CD4-positive, CD25-positive, alpha-beta regulatory T cell (primary cell): ENCODE measurements around the gene PTPDC1. TPM values are rescaled to one million over a fixed set of nuclear protein-coding genes. Genes with fewer than 3 reads are reported as not detected.

ENCODE experiments used
- ATAC-seq, 2 donors: fragments of 150-1000 bp; cut with Tn5 transposase; one replicate each; pipeline ENCODE4 v1.10.0; 2021; ENCODE audit warnings: low read depth in 2 of 2, moderate number of reproducible peaks in 2 of 2, moderate library complexity in 1 of 2
- DNase-seq, 3 donors: peaks; one replicate each; pipeline versions ENCODE4 v3.0.0 to v3.0.0-alpha.2; 2012 to 2022; ENCODE audit warnings: mixed read lengths in 1 of 3
- H3K27ac ChIP-seq: one replicate; pipeline ENCODE4 v1.7.0; 2013; ENCODE audit warnings: mild to moderate bottlenecking, low read length; ENCODE audit not compliant: insufficient read depth, poor library complexity, severe bottlenecking
- H3K27me3 ChIP-seq: one replicate; pipeline ENCODE4 v1.7.0; 2013; ENCODE audit warnings: low read length; ENCODE audit not compliant: control insufficient read depth, insufficient read depth
- H3K36me3 ChIP-seq: one replicate; pipeline ENCODE4 v1.7.0; 2013; ENCODE audit warnings: mild to moderate bottlenecking, low read length, moderate library complexity; ENCODE audit not compliant: control insufficient read depth, insufficient read depth
- H3K4me1 ChIP-seq: 2 replicates; pipeline ENCODE4 v1.7.0; 2013; ENCODE audit warnings: mild to moderate bottlenecking, low read length; ENCODE audit not compliant: insufficient read depth, control insufficient read depth, poor library complexity, severe bottlenecking
- H3K4me3 ChIP-seq: one replicate; pipeline ENCODE4 v1.7.0; 2013; ENCODE audit warnings: low read depth, mild to moderate bottlenecking, low read length, moderate library complexity
- H3K9me3 ChIP-seq, 2 experiments: 1 replicate in 1 of 2; 2 replicates in 1 of 2; pipeline ENCODE4 v1.7.0; 2013; ENCODE audit warnings: low read length in 2 of 2, mild to moderate bottlenecking in 1 of 2, moderate library complexity in 1 of 2; ENCODE audit not compliant: control insufficient read depth in 2 of 2
- H3K27ac Mint-ChIP-seq, 3 donors: one replicate each; pipeline ENCODE4 v1.8.0; 2020 to 2022; ENCODE audit warnings: mild to moderate bottlenecking in 3 of 3, mixed read lengths in 3 of 3, moderate library complexity in 2 of 3
- H3K27me3 Mint-ChIP-seq: one replicate; pipeline ENCODE4 v1.8.0; 2022; ENCODE audit warnings: mild to moderate bottlenecking, mixed read lengths
- H3K36me3 Mint-ChIP-seq: one replicate; pipeline ENCODE4 v1.8.0; 2020; ENCODE audit warnings: mixed read lengths
- H3K4me1 Mint-ChIP-seq, 4 donors: one replicate each; pipeline ENCODE4 v1.8.0; 2020 to 2022; ENCODE audit warnings: mixed read lengths in 4 of 4, mild to moderate bottlenecking in 1 of 4
- H3K4me3 Mint-ChIP-seq, 4 donors: one replicate each; pipeline ENCODE4 v1.8.0; 2020 to 2022; ENCODE audit warnings: mild to moderate bottlenecking in 4 of 4, mixed read lengths in 4 of 4, moderate library complexity in 3 of 4
- H3K9me3 Mint-ChIP-seq, 7 donors: one replicate each; pipeline ENCODE4 v1.8.0; 2020 to 2022; ENCODE audit warnings: mixed read lengths in 7 of 7, mild to moderate bottlenecking in 3 of 7, moderate library complexity in 2 of 7
- polyA plus RNA-seq, 4 donors: library from polyadenylated mRNA; unstranded; fragments of 300-500 nt; fragmentation: Illumina TruSeq; gene quantifications; one replicate each; pipeline ENCODE4 v1.2.3, GENCODE V29; 2021
- total RNA-seq: library from RNA; stranded (reverse); gene quantifications from one replicate; pipeline ENCODE4 v1.2.3, GENCODE V29; 2022

Gene PTPDC1
- total and polyA plus RNA-seq, 5 donors from 2014 or later = 1.1 to 4.6 (median 1.9) TPM

DNA sequence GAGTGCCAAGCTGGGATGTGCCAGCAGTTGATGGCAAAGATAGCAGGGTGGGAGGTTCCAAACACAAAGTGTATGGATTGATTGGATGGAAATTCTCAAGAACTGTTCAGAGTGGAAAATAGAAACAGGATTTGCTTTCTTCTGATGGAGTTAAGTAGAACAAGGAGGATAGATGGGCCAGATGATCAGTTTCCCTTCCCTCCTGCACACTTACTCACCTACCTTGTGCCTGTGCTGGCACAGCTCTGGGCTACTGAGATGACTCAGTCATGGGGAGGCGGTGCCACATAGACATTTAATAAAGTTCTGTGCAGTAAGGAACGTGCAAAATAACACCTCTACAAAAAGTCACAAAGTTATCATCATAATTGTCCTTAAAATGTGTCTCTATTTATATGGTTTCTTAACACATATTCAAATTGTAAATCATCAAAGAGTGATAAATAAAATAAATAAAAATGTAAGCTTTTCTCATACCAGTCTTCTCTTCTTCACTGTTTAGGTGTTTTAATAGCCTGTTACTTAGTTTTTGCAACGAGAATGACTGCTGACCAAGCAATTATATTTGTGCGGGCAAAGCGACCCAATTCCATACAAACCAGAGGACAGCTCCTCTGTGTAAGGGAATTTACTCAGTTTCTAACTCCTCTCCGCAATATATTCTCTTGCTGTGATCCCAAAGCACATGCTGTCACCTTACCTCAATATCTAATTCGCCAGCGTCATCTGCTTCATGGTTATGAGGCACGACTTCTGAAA lies 12.7 kb downstream of the PTPDC1 start:
- ATAC-seq = no peak
- Mint-ChIP-seq H3K27me3 (no peaks in the 10 kb centered on the region), H3K4me3 (no peak overlapping the region), H3K27ac (peak overlapping the region in 1 of 3 donors; percentile 20), H3K9me3 (peaks cover 0 to 4% (median 0%) of the 10 kb centered on the region in 7 donors), H3K36me3 (peaks cover 21% of the 10 kb centered on the region), H3K4me1 (no peaks in the 10 kb centered on the region)
- H3K4me3 ChIP-seq = no peak overlapping the region
- H3K4me1 ChIP-seq = no peaks in the 10 kb centered on the region
- DNase-seq = peak in 1 of 3 donors; percentile 11
- no peaks in the 10 kb centered on the region for H3K9me3 ChIP-seq
- no peak overlapping the region for H3K27ac ChIP-seq
- no peaks in the 10 kb centered on the region for H3K27me3 ChIP-seq
- no peaks in the 10 kb centered on the region for H3K36me3 ChIP-seq

DNA sequence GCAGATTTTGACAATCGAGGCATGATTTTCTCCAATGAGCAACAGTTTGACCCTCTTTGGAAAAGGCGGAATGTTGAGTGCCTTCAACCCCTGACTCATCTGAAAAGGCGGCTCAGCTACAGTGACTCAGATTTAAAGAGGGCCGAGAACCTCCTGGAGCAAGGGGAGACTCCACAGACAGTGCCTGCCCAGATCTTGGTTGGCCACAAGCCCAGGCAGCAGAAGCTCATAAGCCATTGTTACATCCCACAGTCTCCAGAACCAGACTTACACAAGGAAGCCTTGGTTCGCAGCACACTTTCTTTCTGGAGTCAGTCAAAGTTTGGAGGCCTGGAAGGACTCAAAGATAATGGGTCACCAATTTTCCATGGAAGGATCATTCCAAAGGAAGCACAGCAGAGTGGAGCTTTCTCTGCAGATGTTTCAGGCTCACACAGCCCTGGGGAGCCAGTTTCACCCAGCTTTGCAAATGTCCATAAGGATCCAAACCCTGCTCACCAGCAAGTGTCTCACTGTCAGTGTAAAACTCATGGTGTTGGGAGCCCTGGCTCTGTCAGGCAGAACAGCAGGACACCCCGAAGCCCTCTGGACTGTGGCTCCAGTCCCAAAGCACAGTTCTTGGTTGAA lies 13.6 kb downstream of the PTPDC1 start:
- Mint-ChIP-seq H3K9me3 (peaks cover 0 to 2% (median 0%) of the 10 kb centered on the region in 7 donors), H3K27me3 (no peaks in the 10 kb centered on the region), H3K4me3 (no peak overlapping the region), H3K36me3 (peaks cover 21% of the 10 kb centered on the region), H3K4me1 (no peaks in the 10 kb centered on the region), H3K27ac (no peak overlapping the region)
- H3K27ac ChIP-seq = no peak overlapping the region
- DNase-seq = no peak
- no peak overlapping the region for H3K4me3 ChIP-seq
- H3K9me3 ChIP-seq = no peaks in the 10 kb centered on the region
- H3K4me1 ChIP-seq = no peaks in the 10 kb centered on the region
- no peak for ATAC-seq
- H3K27me3 ChIP-seq = no peaks in the 10 kb centered on the region
- no peaks in the 10 kb centered on the region for H3K36me3 ChIP-seq

DNA sequence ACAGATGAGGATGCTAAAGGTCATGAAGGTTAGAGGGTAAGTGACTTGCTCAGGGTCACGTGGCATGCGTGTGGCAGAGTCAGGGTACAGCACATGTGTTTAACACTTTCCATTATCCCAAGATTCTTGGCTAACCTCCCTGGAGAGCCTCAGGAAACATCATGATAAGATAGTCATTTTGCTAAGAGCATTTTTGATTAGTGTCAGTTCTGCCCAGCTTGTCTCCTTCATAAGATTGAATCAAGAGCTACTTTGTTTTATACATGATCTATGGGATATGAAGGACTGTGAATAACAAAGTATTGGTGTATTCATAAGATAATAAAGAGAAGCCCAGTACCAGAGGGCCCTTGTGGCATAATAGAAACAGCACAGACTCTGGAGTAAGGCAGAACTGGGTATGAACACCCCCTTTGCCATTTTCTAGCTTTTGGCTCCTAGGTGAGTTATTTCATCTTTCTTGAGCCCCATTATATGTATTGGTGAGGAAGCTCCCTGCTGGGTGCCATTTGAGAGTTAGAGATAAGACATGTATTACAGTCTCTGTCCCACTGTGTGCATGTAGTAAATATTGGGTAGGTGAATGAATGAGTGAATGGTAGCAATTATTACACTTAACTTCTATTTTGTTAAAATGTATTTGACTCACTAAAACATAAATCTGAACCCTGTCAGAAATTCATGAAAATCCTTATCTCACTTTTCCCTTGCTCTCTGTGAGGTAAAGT lies 16.1 kb downstream of the PTPDC1 start:
- Mint-ChIP-seq H3K4me3 (no peak overlapping the region), H3K4me1 (no peaks in the 10 kb centered on the region), H3K27ac (peak overlapping the region in 1 of 3 donors; percentile 28), H3K27me3 (no peaks in the 10 kb centered on the region), H3K36me3 (peaks cover 21% of the 10 kb centered on the region), H3K9me3 (no peaks in the 10 kb centered on the region)
- Histone ChIP-seq H3K4me1 (no peaks in the 10 kb centered on the region), H3K27ac (no peak overlapping the region), H3K9me3 (no peaks in the 10 kb centered on the region), H3K4me3 (no peak overlapping the region), H3K27me3 (no peaks in the 10 kb centered on the region), H3K36me3 (no peaks in the 10 kb centered on the region)
- DNase-seq = no peak
- ATAC-seq = no peak

DNA sequence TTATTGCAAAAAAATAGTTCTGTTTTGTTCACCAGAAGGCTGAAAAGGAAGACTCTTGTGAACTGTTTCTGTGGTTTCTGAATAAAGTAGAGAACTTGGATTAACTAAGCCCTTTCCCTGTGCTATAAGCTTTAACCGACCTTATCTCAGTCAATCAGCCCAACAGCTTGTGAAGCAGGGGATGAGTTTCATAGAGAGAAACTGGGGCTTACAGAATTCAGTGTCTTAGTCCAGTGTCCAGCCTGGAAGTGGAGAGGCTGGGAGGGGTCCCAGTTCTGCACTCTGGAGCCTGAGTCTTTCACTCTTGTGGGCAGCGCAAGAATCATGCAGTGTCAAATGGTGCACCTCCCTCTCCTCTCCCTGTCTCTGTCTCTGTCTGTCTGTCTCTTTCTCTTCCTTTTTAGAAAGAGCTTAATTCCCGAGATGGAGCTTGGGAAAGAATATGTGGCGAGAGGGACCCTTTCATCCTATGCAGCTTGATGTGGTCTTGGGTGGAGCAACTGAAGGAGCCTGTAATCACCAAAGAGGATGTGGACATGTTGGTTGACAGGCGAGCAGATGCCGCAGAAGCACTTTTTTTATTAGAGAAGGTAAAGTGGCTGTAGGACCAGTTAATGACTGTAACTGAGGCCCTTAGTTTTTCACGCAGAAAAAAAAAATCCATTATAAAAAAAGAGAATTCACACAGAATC lies 17.0 kb downstream of the PTPDC1 start:
- Histone ChIP-seq H3K4me3 (no peak overlapping the region), H3K27ac (no peak overlapping the region), H3K36me3 (no peaks in the 10 kb centered on the region), H3K4me1 (no peaks in the 10 kb centered on the region), H3K9me3 (no peaks in the 10 kb centered on the region), H3K27me3 (no peaks in the 10 kb centered on the region)
- no peaks in the 10 kb centered on the region for H3K4me1 Mint-ChIP-seq
- DNase-seq (no peak), ATAC-seq (no peak)
- no peak overlapping the region for H3K27ac Mint-ChIP-seq
- peaks cover 15% of the 10 kb centered on the region for H3K36me3 Mint-ChIP-seq
- no peak overlapping the region for H3K4me3 Mint-ChIP-seq
- no peaks in the 10 kb centered on the region for H3K9me3 Mint-ChIP-seq
- no peaks in the 10 kb centered on the region for H3K27me3 Mint-ChIP-seq

DNA sequence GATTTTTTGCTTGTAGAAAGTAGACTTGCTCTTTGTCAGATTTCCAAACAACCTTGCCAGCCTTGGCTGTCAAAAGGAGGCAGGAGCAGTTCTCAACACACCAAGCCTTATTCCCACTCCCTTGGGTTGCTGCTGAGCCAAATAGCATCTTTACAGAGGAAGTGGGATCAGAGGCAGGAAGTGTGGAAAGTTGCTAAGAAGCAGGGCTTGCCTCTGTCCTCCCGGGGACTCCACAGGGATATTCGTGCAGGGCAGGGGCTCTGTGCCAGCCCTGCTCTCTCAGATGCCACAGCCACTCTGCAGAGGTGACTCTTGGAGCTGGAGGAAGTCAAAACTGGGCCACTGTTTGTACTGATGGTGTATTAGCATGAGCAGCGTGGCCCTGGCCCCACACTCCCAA lies 24.3 kb downstream of the PTPDC1 start:
- H3K27me3 Mint-ChIP-seq = no peaks in the 10 kb centered on the region
- no peak overlapping the region for H3K4me3 ChIP-seq
- ATAC-seq (no peak), DNase-seq (no peak)
- no peaks in the 10 kb centered on the region for H3K9me3 ChIP-seq
- no peak overlapping the region for H3K27ac ChIP-seq
- H3K36me3 Mint-ChIP-seq = peaks cover 10% of the 10 kb centered on the region
- H3K9me3 Mint-ChIP-seq = no peaks in the 10 kb centered on the region
- peaks cover 0 to 2% (median 0%) of the 10 kb centered on the region in 4 donors for H3K4me1 Mint-ChIP-seq
- H3K27ac Mint-ChIP-seq = no peak overlapping the region
- H3K36me3 ChIP-seq = no peaks in the 10 kb centered on the region
- H3K4me3 Mint-ChIP-seq = no peak overlapping the region
- no peaks in the 10 kb centered on the region for H3K27me3 ChIP-seq
- no peaks in the 10 kb centered on the region for H3K4me1 ChIP-seq

DNA sequence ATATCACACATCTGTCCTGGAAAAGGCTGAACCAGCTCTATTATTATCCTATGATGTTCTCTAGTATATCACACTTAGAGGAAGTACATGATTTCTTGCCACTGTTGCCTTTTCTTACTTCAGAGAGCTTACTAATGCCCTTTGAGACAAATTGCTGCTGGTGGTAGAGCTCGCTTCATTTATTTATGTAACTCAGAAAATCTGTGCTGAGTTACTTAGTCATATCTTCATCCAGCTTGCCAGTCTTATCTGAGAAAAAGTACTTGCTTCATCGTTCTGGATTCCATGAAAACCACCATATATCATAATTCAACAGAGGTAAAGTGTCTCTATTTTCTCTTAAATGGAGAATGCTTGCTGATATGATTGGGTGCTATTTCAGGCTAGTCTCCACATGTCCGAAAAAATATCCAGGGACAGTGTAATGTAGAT lies 26.6 kb downstream of the PTPDC1 start:
- Mint-ChIP-seq H3K36me3 (peaks cover 5% of the 10 kb centered on the region), H3K27me3 (no peaks in the 10 kb centered on the region), H3K4me3 (no peak overlapping the region), H3K9me3 (no peaks in the 10 kb centered on the region), H3K4me1 (peaks cover 0 to 2% (median 0%) of the 10 kb centered on the region in 4 donors), H3K27ac (no peak overlapping the region)
- no peak for ATAC-seq
- Histone ChIP-seq H3K27ac (no peak overlapping the region), H3K27me3 (no peaks in the 10 kb centered on the region), H3K9me3 (no peaks in the 10 kb centered on the region), H3K4me1 (no peaks in the 10 kb centered on the region), H3K4me3 (no peak overlapping the region), H3K36me3 (no peaks in the 10 kb centered on the region)
- DNase-seq = no peak

DNA sequence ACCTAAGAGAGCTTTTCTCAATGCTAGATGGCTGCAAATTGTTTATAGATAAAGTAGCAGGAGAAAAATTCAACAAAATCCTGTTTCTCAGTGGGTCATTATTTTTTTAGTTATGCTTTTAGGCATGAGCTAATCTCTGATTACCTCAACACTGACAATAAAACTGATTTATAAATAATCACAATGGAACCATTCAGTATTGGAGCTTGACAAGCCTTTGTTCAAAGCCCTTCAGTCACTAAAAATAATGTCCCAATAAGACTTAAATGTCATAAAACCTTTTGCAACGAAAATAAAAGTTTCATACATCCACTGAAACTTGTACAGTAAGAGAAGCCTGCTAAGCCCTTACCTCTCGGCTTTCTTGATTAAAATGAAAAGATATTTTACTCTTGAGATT lies 27.2 kb downstream of the PTPDC1 start:
- peaks cover 5% of the 10 kb centered on the region for H3K36me3 Mint-ChIP-seq
- no peak for ATAC-seq
- no peaks in the 10 kb centered on the region for H3K27me3 Mint-ChIP-seq
- H3K27ac ChIP-seq = no peak overlapping the region
- no peak for DNase-seq
- H3K4me3 Mint-ChIP-seq = no peak overlapping the region
- no peaks in the 10 kb centered on the region for H3K9me3 ChIP-seq
- H3K27ac Mint-ChIP-seq = no peak overlapping the region
- H3K4me1 Mint-ChIP-seq = peaks cover 0 to 2% (median 0%) of the 10 kb centered on the region in 4 donors
- no peaks in the 10 kb centered on the region for H3K36me3 ChIP-seq
- no peaks in the 10 kb centered on the region for H3K27me3 ChIP-seq
- no peak overlapping the region for H3K4me3 ChIP-seq
- no peaks in the 10 kb centered on the region for H3K9me3 Mint-ChIP-seq
- no peaks in the 10 kb centered on the region for H3K4me1 ChIP-seq
